Forelimb muscle (tissue), 1 donor: Measurements from ENCODE around the gene ARHGAP22. TPM values are rescaled to one million over a fixed set of nuclear protein-coding genes. Genes with fewer than 3 reads are reported as not detected.
"Not testable (repeated sequence)": the region's sequence is repeated elsewhere in the genome, so short reads cannot be mapped to it uniquely, and the experiment has no call there.

Experiments used
- DNase-seq: peaks from one replicate; pipeline ENCODE4 v3.0.0-alpha.2; 2013; ENCODE audit warnings: low read depth
- polyA plus RNA-seq: library from polyadenylated mRNA; unstranded; fragments of 120-200 nt; gene quantifications from one replicate; pipeline ENCODE4 v1.2.1, GENCODE V29; 2013; ENCODE audit not compliant: insufficient read length

The ARHGAP22 gene, protein sequence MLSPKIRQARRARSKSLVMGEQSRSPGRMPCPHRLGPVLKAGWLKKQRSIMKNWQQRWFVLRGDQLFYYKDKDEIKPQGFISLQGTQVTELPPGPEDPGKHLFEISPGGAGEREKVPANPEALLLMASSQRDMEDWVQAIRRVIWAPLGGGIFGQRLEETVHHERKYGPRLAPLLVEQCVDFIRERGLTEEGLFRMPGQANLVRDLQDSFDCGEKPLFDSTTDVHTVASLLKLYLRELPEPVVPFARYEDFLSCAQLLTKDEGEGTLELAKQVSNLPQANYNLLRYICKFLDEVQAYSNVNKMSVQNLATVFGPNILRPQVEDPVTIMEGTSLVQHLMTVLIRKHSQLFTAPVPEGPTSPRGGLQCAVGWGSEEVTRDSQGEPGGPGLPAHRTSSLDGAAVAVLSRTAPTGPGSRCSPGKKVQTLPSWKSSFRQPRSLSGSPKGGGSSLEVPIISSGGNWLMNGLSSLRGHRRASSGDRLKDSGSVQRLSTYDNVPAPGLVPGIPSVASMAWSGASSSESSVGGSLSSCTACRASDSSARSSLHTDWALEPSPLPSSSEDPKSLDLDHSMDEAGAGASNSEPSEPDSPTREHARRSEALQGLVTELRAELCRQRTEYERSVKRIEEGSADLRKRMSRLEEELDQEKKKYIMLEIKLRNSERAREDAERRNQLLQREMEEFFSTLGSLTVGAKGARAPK
- polyA plus RNA-seq, result 1.3 TPM

DNA sequence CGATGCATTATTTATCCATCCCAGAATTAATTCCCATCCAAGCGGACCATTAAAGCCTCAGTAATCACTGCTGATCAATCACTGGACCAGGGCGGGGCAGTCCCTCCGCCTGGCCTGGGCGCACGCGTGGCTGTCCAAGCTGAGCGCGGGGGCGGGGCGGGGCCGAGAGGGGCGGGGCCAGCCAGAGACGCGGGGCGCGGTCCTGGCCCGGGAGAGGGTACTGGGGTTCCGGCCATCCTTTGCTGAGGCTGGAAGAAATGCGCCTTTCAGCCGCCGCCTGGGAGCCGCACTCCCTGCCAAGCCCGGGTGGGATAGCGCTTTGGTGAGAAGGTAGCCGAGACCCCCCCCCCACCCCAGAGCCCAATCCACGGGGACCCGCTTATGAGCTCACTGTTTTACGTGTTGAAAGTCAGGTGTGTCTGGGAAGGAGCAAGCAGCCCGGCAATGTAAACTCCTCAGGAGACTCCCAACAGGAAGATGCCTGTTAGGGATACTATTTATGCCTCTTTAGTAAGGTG is at the start of gene ARHGAP22:
ARHGAP22 (minus strand) TSS at position 83 of the 518 bp plus-strand sequence. CDS start 277 bp downstream, outside the sequence.
- no peak for DNase-seq

DNA sequence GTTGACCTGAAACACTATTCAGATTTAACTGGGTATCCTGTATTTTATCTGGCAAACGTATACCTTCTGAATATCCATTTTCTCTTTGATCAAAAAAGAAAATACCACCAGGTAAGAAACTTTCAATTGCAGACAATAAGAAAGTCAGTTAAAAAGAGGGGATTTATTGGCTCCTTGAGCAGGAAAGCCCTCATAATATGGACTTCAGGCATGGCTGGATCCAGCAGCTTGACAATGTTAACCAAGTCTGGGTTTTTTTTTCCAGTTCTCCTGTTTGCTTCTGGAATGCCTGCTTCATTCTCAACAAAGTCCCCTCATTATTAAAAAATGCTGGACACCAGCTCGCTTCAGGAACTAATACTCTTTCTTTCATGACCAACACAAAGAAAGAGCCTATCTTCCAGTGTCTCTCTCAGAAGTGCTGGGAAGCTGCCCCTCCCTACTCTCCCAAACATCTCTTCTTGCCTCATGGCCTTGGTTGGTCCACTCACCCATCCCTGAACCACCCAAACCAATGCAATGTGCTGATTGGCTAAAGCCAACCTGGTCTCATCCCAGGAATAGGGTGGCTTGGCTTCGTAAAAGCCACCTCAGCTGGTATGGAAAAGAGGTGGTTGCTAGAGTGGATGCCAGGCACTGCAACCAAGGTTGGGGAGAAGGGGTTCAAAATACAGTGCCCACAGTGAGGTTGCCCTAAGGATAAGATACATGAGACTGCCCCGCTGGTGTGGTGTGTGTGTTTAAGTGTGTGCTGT is 49.2 kb upstream of the ARHGAP22 start:
- no peak for DNase-seq

DNA sequence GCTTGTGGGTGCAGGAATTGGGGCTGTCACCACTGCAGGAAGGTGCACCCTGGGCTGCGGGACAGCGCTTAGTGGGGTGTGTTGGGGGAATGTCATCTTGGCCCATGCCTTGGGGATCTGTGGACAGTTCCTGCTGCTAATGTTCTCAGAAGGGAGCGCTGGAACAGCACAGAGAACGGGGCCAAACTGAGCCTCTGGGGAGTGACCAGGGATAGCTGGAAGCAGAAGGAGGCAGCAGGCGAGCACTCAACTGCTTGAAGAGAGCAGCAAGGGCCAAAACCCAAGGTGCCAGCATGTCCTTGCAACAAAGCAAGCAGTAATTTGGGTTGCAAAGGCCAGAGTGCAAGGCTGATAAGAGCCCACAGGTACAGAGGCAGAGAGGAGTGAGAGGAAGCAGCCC is 48.5 kb upstream of the ARHGAP22 start:
- DNase-seq, result no peak

DNA sequence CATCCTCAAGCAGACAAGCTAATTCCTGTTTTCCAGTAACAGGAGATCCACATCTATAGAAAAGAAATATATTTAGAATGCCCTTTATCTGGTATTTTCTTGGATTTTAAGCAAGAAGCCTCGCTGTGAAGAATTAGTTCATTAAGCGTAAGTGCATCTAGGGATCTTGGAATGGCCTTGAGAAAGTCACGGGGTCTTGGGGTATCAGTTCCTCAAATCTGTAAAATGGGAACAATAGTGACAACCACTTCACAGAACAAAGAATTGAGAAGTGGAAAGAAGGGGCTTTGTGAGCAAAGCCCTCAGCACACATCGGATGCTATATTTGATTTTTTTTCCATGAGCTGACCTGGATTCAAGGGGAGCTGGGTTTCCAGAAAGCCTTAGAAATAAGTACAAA is 47.5 kb upstream of the ARHGAP22 start:
- no peak for DNase-seq

DNA sequence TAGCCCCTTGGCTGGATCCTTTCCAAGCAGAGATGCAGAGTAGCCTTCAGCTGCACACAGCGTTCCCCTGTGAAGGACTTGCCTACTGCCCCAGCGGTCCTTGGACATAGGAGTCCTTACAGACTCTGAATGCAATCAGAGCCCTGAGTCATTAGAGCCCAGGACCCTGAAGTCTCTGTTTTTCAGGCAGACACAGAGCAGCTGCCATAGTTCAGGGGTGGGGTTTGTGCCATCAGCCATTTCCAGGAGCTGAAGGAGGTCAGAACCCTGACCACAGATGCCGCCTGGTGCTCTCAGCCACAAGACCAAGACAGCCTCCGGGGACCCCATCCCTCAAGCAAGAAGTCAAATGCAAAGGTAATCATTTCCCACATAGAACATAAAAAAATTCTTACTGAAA is 47.0 kb upstream of the ARHGAP22 start:
- no peak for DNase-seq

DNA sequence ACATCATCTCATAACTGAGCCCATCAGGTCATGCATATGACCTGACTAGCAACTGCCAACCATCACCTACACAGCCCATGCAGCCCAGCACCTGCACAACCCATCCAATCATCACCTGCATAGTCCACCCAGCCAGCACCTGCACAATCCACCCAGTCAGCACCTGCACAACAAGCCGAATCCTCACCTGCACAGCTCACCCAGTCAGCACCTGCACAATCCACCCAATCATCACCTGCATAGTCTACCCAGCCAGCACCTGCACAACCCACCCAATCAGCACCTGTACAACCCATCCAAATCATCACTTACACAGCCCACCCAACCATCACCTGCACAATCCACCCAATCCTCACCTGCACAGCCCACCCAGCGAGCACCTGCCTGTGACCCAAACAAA is 46.4 kb upstream of the ARHGAP22 start:
- DNase-seq, result no peak

DNA sequence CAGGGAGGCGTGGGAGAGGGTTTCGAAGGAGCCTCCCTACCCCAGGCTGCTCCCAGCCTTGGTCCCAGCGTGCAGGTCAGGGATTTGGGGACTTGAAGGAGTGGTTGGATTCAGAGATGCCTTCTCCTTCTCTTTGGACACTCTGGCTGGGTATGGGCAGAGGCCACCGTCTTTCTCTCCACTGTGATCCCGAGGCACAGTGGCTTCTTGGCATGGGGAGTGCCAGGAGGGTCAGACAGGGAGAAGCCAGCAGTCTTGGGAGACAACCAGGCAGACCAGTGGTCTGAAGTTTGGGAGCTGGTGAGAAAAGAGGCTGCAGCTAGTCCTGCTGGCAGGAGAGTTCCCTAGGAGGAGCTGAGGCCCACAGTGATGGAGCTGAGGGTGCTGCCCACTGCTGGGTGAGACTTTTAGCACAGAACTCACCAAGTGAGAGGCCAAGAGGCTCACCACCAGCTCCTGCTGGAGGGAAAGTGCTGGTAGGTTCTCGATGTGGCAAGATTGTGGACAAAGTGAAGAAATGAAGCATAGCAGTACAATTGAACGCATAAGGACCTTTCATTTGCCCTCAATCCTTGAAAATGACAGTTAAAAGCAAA is 44.6 kb upstream of the ARHGAP22 start:
- DNase-seq, result no peak

DNA sequence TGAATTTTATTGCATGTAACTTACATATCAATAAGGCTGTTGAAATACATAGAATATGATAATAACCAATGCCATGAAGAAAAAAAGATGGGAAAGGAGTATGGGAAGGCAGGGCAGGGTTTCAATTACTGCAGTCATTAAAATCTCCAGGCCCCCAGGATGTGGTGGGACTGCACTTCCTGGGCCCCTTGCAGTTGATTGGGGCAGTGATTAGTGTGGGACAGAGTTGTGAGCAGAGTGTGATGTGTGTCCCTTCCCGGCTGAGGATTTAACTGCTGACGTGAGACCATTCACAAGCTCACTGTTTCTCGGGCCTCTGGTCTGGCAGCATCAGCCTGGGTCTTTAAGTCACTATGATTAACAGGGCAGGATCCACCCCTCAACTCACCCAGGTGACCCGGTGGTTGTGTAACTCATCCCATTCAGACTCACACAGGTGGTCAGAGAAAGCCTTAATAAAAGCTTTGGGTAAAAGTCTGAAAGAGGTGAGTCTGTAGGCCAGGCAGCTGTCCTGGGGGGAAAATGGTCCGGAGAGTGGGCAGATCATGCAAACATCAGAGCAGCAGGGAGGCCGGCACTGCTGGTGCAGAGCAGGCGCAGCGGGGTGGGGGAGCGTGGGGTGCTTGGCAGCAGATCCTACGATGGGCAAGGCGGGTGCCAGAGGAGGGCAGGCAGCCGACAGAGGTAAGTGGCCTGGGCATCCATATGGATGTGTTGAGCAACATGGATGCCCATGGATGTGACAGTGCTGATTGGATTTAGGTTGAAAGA is 43.5 kb upstream of the ARHGAP22 start:
- no peak for DNase-seq

DNA sequence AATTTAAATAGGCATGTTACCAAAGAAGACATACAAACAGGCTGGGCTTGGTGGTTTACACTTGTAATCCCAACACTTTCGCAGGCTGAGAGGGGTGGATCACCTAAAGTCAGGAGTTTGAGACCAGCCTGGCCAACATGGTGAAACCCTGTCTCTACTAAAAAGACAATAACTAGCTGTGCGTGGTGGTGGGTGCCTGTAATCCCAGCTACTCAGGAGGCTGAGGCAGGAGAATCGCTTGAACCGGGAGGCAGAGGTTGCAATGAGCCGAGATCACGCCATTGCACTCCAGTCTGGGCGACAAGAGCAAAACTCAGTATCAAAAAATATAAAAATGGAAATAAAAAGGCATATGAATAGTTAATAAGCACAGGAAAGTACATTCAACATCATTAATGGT is 42.2 kb upstream of the ARHGAP22 start:
- not testable (repeated sequence) for DNase-seq

DNA sequence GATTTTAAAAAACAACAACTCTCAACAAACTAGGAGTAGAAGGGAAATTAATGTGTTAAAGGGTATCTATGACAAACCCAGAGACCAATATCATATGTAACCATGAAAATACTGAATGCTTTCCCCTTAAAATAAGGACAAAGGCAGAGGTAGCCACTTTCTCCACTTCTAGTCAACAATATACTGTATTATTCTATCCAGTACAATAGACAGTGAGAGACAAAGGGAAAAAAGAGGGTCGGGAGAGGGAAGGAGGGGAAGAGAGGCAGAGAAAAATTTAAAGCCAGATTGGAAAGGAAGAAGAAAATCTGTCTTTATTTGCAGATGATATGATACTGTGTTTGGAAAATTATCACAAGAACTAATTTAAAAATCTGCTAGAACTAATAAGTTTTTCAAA is 40.7 kb upstream of the ARHGAP22 start:
- no peak for DNase-seq

DNA sequence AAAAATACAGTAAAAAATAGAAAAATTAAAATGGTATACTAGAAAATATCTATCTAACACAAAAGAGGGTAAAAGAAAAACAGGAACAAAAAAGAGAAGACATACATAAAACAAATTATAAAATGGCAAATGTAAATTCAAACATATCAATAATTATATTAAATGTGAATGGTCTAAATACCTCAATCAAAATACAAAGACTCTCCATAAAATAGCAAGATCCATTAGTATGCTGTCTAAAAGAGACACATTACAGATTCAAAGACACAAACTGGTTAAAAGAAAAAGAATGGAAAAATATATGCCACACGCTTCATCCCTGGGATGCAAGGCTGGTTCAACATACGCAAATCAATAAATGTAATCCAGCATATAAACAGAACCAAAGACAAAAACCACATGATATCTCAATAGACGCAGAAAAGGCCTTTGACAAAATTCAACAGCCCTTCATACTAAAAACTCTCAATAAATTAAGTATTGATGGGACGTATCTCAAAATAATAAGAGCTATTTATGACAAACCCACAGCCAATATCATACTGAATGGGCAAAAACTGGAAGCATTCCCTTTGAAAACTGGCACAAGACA is 36.3 kb upstream of the ARHGAP22 start:
- not testable (repeated sequence) for DNase-seq

DNA sequence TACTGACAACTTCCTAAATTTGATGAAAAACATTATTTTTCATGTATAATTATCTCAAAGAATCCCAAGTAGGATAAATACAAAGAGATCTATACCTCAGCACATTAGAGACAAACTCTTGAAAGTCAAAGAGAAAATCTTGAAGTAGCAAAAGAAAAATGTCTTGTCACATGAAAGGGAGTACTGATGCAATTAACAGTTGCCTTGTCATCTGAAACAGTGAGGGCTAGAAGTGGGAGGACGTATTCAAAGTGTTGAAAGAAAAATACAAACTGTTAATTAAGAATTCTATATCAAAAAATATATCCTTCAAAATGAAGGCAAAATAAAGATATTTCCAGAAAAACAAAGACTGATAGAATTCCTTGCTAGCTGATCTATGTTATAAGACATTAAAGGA is 35.5 kb upstream of the ARHGAP22 start:
- DNase-seq, result no peak

DNA sequence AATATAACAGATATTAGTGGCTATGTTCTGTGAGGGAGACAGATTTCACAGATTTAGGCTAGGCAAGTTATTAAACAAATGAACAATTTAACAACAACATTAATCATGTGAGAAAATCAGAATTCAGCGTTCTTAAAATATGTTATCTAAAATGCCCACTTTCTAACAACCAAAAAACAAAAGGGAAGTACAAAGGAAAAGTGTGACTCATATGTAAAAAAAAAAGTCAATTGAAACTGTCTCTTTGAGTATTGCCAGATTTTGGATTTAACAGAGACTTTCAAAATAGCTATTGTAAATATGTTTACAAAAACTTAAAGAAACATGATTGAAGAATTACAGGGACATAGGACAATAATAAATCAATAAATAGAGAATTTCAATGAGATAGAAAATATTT is 34.8 kb upstream of the ARHGAP22 start:
- no peak for DNase-seq

DNA sequence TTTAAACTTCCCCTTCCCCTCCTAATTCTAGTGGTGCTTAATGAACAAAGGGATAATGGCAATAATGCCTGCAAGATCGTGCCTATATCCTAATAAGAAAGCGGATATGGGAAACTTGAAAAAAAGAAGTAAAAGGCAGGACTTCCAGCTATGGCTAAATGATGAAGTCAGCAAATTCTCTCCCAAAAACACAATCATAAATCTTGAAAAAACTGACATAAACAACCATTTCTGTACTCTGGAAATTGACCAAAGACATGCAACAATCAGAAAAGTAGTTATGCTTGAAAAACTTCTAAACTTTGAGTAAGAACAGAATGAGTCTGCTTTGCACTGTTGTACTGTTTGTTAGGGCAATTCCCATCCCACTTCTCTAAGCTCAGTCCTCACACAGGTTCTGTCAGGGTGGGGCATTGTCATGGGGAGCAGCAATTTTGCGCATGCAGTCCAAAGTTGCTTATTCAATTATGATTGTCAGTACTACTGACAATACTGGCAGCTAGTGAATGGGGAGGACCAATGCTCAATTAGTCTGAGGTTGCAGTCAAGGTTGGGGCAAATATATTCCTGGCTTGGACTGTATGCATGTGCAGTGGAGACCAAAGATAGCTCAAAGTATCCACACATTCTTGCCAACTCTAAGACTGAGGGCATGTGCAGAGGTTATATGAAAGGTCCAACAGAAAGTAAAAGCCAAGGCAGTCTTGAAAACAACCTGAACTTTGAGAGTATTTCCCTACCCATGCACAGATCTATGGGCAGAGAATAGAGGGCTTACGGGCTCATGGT is 34.1 kb upstream of the ARHGAP22 start:
- DNase-seq, result no peak

DNA sequence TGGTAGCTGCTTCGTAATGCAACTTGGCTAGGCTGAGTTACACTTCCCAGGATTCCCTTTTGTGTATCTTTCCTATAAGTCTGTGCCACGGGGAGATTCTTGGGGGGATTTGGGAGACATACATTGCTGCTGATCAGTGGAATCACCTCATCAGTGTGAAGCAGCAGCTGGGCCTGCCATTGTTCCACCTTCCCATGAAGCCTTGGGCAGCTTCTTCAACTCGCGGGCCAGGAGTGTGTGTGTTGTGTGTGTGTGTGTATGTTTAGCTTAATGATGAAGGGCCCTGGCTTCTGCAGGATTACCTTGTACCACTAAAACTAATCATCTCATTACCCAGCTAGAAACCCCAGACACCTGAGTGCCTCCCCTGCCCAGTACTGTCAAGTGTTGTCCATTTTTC is 33.3 kb upstream of the ARHGAP22 start:
- no peak for DNase-seq

DNA sequence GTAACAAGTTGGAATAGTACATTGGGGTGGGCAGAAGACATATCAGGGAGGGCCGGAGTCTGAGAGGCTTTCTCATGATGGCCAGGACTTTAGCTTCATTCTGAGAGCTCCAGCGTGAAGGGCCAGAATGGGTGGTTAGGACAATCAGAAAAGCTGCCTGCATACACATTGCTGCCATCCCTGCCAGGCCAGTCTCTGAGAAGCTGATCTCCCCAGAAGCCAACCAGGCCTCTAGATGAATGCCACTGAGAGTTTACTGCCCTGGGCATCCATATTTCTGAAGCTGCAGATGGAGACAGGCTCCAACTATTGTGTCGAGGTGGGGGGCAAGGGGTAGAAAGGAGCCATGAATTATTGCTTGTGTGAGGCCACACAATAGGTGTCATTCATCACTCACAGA is 32.0 kb upstream of the ARHGAP22 start:
- no peak for DNase-seq

DNA sequence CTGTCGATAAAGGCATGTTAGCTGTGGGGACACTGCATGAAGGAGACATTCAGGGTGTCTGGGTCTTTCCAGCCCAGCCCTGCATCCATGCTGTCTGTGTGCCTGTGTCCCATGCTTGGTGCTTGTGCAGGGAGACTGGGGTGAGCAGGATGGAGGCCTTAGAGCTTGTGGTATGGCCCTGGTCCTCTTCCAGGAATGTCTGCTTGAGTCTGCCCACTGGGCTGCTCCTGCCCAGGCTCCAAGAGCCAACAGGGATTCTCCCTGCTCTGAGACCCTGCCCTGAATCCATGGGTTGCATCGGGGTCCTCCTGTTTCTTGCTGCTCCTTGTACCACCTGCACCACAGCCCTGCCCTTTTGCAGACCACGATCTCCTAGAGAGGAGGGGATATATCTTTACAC is 31.4 kb upstream of the ARHGAP22 start:
- DNase-seq, result no peak

DNA sequence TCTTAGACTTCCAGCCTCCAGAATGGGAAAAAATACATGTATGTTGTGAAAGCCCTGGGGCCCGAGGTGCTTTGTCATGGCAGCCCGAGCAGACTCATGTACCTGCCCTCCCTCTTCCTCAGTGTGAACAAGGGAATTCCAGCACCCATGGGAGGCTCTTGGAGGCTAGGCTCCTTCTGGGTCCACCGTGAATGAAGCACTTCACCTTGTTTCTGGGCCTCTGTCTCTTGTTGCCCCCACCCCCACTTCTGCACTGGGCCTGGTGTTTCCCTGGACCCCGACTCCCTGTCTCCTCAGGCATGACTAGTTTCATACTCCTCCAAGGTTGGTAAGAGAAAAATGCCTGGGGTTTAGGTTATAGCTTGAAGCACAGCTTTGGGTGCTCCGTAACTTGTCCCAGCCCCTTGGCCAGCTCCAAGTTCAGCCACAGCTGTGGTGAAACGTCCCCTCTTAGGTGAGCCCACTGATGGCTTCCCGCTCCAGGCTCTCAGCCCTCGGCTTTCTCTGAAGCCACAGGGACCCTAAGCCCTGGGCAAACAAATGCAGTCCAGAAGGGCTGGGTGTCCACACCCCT is 30.2 kb upstream of the ARHGAP22 start:
- DNase-seq, result no peak

DNA sequence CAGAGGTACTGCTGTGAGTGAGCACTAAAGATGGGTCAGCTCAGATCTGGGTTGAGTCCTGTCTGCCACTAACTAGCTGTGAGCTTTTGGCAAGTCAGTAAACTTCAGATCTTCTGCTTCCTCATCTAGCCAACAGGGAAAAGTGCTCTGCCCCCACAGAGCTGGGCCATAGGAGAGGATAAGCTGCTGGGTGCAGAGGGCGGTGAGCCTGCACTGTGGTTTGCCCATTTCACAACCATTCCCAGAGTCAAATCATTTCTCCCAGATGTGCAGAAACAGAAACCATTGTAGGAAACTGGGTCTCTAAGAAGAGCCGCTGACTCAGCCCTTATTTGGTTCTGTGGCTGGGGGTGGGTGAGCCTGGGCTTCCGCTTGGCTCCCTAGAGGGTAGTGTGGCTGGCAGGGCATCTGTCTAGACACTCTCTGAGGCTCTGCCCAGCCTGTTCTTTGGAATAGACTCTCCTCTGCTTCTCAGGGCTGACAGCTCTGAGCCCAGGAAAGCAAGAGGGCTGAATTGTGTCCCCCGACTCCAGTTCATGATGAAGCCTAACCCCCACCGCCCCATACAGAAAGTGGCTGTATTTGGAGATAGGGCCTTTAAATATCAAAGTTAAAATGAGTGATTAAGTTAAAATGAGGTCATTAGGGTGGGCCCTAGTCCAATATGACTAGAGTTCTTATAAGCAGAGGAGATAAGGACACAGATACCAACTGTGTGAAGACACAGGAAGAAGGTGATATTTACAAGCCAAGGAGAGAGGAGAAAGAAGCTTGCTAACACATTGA is 29.5 kb upstream of the ARHGAP22 start:
- DNase-seq, result no peak
